ENCODE data around the gene SLC22A14. TPM values are rescaled to one million over a fixed set of nuclear protein-coding genes. Genes with fewer than 3 reads are reported as not detected.
"Not testable (repeated sequence)": the region's sequence is repeated elsewhere in the genome, so short reads cannot be mapped to it uniquely, and the experiment has no call there.

The SLC22A14 gene
- total RNA-seq, 1 experiment from 2014 or later: 0.14 TPM

GRCh38 chr3:38238416-38239008 is 43.6 kb upstream of the SLC22A14 start:
- Mint-ChIP-seq H3K27ac (ENCODE audit: unreplicated experiment) (no peak overlapping the region), H3K9me3 (ENCODE audit: unreplicated experiment) (no peaks in the 10 kb centered on the region), H3K36me3 (ENCODE audit: insufficient read depth, unreplicated experiment) (peaks cover 51% of the 10 kb centered on the region), H3K27me3 (ENCODE audit: insufficient read depth, unreplicated experiment) (no peaks in the 10 kb centered on the region), H3K4me1 (ENCODE audit: low read depth, unreplicated experiment) (peaks cover 14% of the 10 kb centered on the region), H3K4me3 (ENCODE audit: unreplicated experiment) (no peak overlapping the region)
- H3K4me3 ChIP-seq (ENCODE audit: low read depth, low read length): no peak overlapping the region
- ChIA-PET CTCF (no interaction called here), POLR2A (no interaction called here)
- no peaks in the 10 kb centered on the region for H3K9me3 ChIP-seq
- DNase-seq: no peak
- intact Hi-C loops (cut with micrococcal nuclease; ENCODE audit: unreplicated experiment): loop anchor here (5.0 kb wide), 1 partner anchor 101 kb away; the partner anchor contains the start of genes ACAA1 and MYD88
- H3K27me3 ChIP-seq (replicated peaks; ENCODE audit: control insufficient read depth, insufficient read depth, low read length): no peaks in the 10 kb centered on the region
- peaks cover 2% of the 10 kb centered on the region; the same call in 1 of the 2 replicates for H3K36me3 ChIP-seq (ENCODE audit: control insufficient read depth, insufficient read depth, low read length)
- peaks cover 23% of the 10 kb centered on the region for H3K4me1 ChIP-seq
- BruUV-seq (replicated peaks): no TSS peak
- TF ChIP-seq, protein P1, sequence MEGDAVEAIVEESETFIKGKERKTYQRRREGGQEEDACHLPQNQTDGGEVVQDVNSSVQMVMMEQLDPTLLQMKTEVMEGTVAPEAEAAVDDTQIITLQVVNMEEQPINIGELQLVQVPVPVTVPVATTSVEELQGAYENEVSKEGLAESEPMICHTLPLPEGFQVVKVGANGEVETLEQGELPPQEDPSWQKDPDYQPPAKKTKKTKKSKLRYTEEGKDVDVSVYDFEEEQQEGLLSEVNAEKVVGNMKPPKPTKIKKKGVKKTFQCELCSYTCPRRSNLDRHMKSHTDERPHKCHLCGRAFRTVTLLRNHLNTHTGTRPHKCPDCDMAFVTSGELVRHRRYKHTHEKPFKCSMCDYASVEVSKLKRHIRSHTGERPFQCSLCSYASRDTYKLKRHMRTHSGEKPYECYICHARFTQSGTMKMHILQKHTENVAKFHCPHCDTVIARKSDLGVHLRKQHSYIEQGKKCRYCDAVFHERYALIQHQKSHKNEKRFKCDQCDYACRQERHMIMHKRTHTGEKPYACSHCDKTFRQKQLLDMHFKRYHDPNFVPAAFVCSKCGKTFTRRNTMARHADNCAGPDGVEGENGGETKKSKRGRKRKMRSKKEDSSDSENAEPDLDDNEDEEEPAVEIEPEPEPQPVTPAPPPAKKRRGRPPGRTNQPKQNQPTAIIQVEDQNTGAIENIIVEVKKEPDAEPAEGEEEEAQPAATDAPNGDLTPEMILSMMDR (IDR thresholded peaks at IDR 0.05; ENCODE audit: insufficient read depth in 1 of 2, low read depth in 1 of 2, low read length in 1 of 2, severe bottlenecking in 1 of 2, unreplicated experiment in 1 of 2): no peak

DNA sequence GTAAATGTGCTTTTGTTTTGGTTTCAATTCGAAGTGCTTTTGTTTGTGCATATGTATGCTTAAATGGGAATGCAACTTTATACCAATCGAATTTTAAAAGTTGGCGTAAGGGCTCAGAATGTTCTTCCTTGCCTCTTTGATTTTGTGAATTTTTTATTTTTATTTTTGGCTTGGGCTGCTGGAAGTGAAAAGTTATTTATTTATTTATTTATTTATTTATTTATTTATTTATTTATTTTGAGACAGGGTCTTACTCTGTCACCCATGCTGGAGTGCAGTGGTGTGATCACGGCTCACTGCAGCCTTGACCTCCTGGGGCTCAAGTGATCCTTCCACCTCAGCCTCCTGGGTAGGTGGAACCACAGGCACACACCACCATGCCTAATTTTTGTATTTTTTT is 39.3 kb upstream of the SLC22A14 start:
- H3K9me3 ChIP-seq; CTCF ChIA-PET; H3K9me3 Mint-ChIP-seq (ENCODE audit: unreplicated experiment); H3K27me3 ChIP-seq (replicated peaks; ENCODE audit: control insufficient read depth, insufficient read depth, low read length); H3K27ac Mint-ChIP-seq (ENCODE audit: unreplicated experiment); DNase-seq; BruUV-seq (replicated peaks); H3K4me1 ChIP-seq; intact Hi-C loops (cut with micrococcal nuclease; ENCODE audit: unreplicated experiment); H3K36me3 ChIP-seq (ENCODE audit: control insufficient read depth, insufficient read depth, low read length); H3K27me3 Mint-ChIP-seq (ENCODE audit: insufficient read depth, unreplicated experiment); H3K4me1 Mint-ChIP-seq (ENCODE audit: low read depth, unreplicated experiment); POLR2A ChIA-PET; H3K4me3 ChIP-seq (ENCODE audit: low read depth, low read length); H3K4me3 Mint-ChIP-seq (ENCODE audit: unreplicated experiment): not testable (repeated sequence)
- peaks cover 36% of the 10 kb centered on the region for H3K36me3 Mint-ChIP-seq (ENCODE audit: insufficient read depth, unreplicated experiment)

DNA sequence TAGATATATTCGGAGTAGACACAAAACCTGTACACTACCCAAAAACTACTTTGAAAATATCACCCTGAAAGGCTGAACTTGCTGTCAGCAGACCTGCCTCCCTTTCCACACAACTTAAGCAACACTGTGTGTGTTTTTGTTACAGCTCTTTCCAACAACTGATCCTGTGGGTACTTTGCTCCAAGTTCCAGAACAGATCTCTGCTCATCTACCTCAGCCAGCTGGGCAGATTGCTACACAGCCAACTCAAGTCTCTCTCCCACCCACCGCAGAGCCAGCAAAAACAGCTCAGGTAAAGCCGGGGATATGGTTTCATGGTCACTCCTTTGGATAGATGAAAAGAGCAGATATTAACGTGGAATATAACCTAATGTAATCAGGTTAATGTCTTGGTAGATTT is 36.2 kb upstream of the SLC22A14 start:
- Mint-ChIP-seq H3K9me3 (ENCODE audit: unreplicated experiment) (no peaks in the 10 kb centered on the region), H3K4me1 (ENCODE audit: low read depth, unreplicated experiment) (no peaks in the 10 kb centered on the region), H3K27me3 (ENCODE audit: insufficient read depth, unreplicated experiment) (no peaks in the 10 kb centered on the region), H3K36me3 (ENCODE audit: insufficient read depth, unreplicated experiment) (peaks cover 32% of the 10 kb centered on the region), H3K4me3 (ENCODE audit: unreplicated experiment) (no peak overlapping the region), H3K27ac (ENCODE audit: unreplicated experiment) (no peak overlapping the region)
- no TSS peak for BruUV-seq (replicated peaks)
- DNase-seq: no peak
- Histone ChIP-seq H3K36me3 (ENCODE audit: control insufficient read depth, insufficient read depth, low read length) (no peaks in the 10 kb centered on the region), H3K9me3 (no peaks in the 10 kb centered on the region), H3K4me1 (no peaks in the 10 kb centered on the region), H3K27me3 (replicated peaks; ENCODE audit: control insufficient read depth, insufficient read depth, low read length) (no peaks in the 10 kb centered on the region), H3K4me3 (ENCODE audit: low read depth, low read length) (no peak overlapping the region)
- CTCF ChIA-PET: no interaction called here
- TF ChIP-seq, protein P1 (IDR thresholded peaks at IDR 0.05; ENCODE audit: insufficient read depth in 1 of 2, low read depth in 1 of 2, low read length in 1 of 2, severe bottlenecking in 1 of 2, unreplicated experiment in 1 of 2): no peak
- intact Hi-C loops (cut with micrococcal nuclease; ENCODE audit: unreplicated experiment): no loop called here
- POLR2A ChIA-PET: no interaction called here

All from Caco-2 (cell line).